Activated B cell treated with CpG ODN at 0.5 μM for 24 hours (primary cell): ENCODE data around the gene B4GALNT4. TPM values are rescaled to one million over a fixed set of nuclear protein-coding genes. Genes with fewer than 3 reads are reported as not detected.

ENCODE experiments used
- ATAC-seq: fragments of 200-7000 bp; cut with Tn5 transposase; one replicate; pipeline ENCODE4 v1.10.0; 2021; ENCODE audit warnings: low read depth, mild to moderate bottlenecking, moderate library complexity
- CTCF ChIA-PET: fragments of 350-600 bp; sonication (Branson Sonifier 250); formaldehyde crosslinking; loops from one replicate; lab custom pipeline; 2021; ENCODE audit warnings: antibody characterized with exemption; lab: Charles Lee
- POLR2A ChIA-PET: fragments of 350-600 bp; sonication (Branson Sonifier 250); formaldehyde crosslinking; loops from one replicate; lab custom pipeline; 2021; ENCODE audit warnings: antibody characterized with exemption; lab: Charles Lee
- DNase-seq: peaks from one replicate; pipeline ENCODE4 v3.0.0; 2022
- H3K27ac Mint-ChIP-seq: one replicate; pipeline ENCODE4 v1.8.0; 2020; ENCODE audit warnings: mixed read lengths
- H3K27me3 Mint-ChIP-seq: one replicate; pipeline ENCODE4 v1.8.0; 2021; ENCODE audit warnings: mixed read lengths
- H3K36me3 Mint-ChIP-seq: one replicate; pipeline ENCODE4 v1.8.0; 2021; ENCODE audit warnings: low read depth, mixed read lengths
- H3K4me1 Mint-ChIP-seq: one replicate; pipeline ENCODE4 v1.8.0; 2021; ENCODE audit warnings: mixed read lengths
- H3K4me3 Mint-ChIP-seq: one replicate; pipeline ENCODE4 v1.8.0; 2020; ENCODE audit warnings: mild to moderate bottlenecking, mixed read lengths
- H3K9me3 Mint-ChIP-seq: one replicate; pipeline ENCODE4 v1.8.0; 2020; ENCODE audit warnings: mixed read lengths
- intact Hi-C: fragments of 100-400 bp; cut with micrococcal nuclease; formaldehyde crosslinking; loops from one replicate; pipeline ENCODE4 v1.15.1; 2024
- total RNA-seq: library from RNA; stranded (reverse); gene quantifications from 2 replicates; pipeline ENCODE4 v1.2.3, GENCODE V29; 2022
- TF ChIP-seq, protein P1 (sequence below): fragments of 200-600 bp; IDR thresholded peaks from one replicate; pipeline ENCODE4 v1.8.0; 2022; ENCODE audit warnings: antibody characterized with exemption, mild to moderate bottlenecking

Gene B4GALNT4
- total RNA-seq, 1 donor from 2014 or later: not detected

DNA sequence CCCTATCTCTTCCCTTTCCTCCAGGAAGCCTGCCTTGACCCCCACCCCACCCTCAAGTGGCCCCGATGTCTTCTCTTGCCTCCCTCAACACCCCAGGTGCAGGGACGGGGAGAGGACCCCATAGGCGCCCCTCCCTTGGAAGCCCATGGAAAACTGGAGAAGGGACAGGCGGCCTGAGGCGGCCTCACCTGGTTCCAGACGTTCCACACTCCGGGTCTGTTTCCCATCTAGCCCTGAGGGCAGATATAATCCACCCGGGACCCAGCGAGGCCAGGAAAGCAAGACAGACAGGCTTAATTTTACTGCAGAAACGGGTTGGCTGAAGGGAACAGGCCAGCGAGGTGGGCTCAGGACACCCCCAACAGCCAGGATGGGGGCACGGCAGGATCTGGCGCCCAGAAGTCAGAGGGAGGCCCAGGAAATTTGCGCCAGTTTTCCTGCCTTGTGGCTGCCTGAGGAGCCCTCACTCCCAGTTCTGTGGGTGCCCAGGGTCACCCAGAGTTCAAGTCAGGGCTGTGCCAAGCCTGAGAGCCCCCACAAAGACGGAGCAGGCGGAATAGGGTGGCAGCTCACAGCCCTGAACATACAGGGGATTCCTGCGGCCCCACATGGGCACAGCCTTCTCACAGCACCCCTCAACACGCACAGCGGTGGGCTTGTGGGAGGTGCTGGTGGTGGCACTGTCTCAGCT, 48.5 kb downstream of the B4GALNT4 start:
- ChIA-PET POLR2A (interaction anchor here (1.9 to 3.2 kb wide), 2 partner anchors 11 to 31 kb away, joined by 17 to 41 read pairs; partner anchors contain the start of gene PTDSS2), CTCF (no interaction called here)
- Mint-ChIP-seq H3K4me3 (peak overlapping the region; percentile 75), H3K27ac (peak overlapping the region; percentile 18), H3K4me1 (peaks cover 32% of the 10 kb centered on the region), H3K9me3 (no peaks in the 10 kb centered on the region), H3K27me3 (no peaks in the 10 kb centered on the region), H3K36me3 (no peaks in the 10 kb centered on the region)
- intact Hi-C loops: no loop called here
- TF ChIP-seq, protein P1, sequence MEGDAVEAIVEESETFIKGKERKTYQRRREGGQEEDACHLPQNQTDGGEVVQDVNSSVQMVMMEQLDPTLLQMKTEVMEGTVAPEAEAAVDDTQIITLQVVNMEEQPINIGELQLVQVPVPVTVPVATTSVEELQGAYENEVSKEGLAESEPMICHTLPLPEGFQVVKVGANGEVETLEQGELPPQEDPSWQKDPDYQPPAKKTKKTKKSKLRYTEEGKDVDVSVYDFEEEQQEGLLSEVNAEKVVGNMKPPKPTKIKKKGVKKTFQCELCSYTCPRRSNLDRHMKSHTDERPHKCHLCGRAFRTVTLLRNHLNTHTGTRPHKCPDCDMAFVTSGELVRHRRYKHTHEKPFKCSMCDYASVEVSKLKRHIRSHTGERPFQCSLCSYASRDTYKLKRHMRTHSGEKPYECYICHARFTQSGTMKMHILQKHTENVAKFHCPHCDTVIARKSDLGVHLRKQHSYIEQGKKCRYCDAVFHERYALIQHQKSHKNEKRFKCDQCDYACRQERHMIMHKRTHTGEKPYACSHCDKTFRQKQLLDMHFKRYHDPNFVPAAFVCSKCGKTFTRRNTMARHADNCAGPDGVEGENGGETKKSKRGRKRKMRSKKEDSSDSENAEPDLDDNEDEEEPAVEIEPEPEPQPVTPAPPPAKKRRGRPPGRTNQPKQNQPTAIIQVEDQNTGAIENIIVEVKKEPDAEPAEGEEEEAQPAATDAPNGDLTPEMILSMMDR: no peak
- DNase-seq (peak; percentile 14), ATAC-seq (no peak)

DNA sequence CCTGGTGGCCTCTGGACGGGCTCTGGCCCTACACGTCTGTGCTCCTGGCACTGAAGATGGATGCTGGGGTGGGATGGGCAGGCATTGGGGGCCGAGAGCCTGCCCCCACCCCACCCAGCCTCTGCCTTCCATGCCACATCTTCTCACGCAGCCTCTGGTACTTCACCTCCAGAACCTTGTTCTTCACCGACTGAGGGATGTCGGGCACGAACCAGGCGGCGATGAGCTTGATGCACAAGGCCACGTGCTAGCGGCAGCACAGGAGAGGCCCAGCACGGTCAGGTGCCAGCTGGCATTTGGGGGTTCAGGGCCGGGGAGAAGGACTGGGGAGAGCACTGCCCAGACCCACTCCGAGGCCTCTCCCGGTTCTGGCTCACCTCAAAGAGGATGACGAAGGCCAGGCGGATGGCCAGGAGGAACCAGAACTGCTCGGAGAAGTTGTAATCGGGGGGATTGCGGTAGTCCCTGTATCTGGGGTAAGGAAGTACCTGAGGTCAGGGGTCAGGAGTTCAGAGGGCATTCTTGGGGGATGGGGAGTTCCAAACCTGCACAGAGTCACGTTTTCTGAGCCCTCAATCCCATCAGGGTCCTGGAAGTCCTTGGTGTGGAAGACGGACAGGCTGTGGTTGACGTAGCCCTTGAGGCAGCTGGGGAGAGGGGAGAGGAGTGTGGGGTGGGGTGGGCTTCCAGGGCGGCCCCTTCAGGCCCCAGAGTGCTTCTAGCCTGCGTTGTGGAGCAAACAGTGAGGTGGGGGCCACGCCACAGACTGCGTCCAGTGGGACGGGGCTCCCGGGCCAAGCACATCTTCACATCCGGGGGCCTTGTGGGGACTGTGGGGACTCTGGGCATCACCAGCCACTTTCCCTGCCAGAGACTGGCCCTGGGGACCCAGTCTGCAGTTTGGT, 49.3 kb downstream of the B4GALNT4 start:
- intact Hi-C loops: no loop called here
- CTCF ChIA-PET: no interaction called here
- no peaks in the 10 kb centered on the region for H3K27me3 Mint-ChIP-seq
- H3K36me3 Mint-ChIP-seq: no peaks in the 10 kb centered on the region
- TF ChIP-seq, protein P1: no peak
- DNase-seq: peak; percentile 12
- POLR2A ChIA-PET: no interaction called here
- no peaks in the 10 kb centered on the region for H3K9me3 Mint-ChIP-seq
- no peak for ATAC-seq
- peaks cover 26% of the 10 kb centered on the region for H3K4me1 Mint-ChIP-seq
- H3K27ac Mint-ChIP-seq: no peak overlapping the region
- peak overlapping the region; percentile 44 for H3K4me3 Mint-ChIP-seq

DNA sequence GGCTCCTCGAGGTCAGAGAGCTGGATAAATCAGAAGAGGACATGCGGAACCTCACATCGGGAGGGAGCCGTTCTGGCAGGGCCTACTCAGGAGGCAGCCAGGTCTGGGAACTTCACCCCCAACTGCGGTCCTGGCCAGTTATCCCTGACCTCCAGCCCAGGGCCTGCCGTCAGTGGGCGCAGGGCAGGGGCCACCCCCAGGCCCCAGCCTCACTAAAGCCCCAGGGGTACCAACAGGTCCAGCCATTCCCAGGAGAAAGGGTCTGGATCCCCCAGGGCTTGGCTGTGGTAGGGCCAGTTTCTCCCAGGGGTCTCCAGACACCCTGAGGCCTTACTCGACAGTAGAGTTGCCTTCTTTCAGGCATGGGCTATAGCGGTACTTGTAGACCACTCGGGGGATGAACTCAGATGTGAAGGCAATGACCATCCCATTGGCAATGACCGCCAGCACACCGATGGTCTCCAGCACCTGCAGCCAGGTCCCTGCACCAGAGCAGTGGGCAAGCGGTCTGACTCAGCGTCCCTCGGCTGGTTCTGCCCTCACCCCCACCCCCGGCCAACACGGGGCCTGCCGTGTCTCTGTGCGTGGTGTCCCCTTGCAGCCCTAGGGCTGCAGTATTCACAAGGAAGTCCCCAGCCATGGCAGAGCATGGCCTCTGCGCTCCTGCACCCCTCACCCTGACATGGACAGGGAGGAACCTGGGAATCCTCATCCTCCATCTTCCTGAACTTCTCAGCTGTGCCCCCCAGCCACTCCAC, 50.1 kb downstream of the B4GALNT4 start:
- CTCF ChIA-PET: no interaction called here
- ATAC-seq (no peak), DNase-seq (peak; percentile 14)
- Mint-ChIP-seq H3K9me3 (no peaks in the 10 kb centered on the region), H3K4me1 (peaks cover 23% of the 10 kb centered on the region), H3K36me3 (peaks cover 2% of the 10 kb centered on the region), H3K27me3 (no peaks in the 10 kb centered on the region), H3K4me3 (no peak overlapping the region), H3K27ac (no peak overlapping the region)
- POLR2A ChIA-PET: no interaction called here
- intact Hi-C loops: no loop called here
- TF ChIP-seq, protein P1: no peak

DNA sequence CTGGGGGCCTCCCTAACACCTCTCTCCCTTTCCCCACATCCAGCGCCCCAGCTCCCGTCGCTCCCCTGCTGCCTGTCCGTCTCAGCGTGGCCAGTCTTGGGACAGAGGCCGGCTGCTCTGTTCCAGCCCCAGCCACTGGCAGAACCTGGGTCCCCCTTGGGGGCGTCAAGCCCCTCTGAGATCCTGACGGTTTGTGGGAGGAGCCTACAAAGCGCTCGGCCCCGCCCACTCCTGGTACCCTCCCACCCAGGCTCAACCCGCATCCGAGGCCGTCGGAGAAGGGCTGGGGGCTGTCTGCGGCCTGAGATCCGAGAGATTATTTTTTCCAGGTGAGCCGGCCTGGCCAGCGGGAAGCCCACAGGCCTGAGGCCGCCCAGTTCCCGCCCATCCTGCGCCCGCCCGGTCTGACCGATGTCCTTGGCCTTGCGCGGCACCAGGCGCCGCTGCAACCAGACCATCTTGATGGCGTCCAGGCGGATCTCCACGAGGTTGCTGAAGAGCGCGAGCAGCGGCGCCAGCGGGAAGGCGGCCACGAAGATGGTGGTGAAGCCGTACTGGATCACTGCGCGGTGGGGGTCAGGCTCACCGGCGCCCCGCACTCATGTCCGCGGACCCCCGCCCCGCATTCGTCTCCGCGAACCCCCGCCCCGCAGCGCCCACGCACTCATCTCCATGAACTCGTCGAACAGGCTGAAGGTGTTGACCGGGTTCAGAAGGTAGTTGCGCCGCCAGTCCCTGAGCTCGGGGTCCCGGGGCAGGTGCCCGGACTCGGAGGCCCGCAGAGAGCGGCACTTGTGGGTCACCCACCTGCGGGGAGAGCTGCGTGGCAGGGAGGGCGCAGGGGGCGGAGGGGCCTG, 51.0 kb downstream of the B4GALNT4 start:
- ATAC-seq (no peak), DNase-seq (peak; percentile 14)
- H3K4me3 Mint-ChIP-seq: no peak overlapping the region
- intact Hi-C loops: no loop called here
- H3K4me1 Mint-ChIP-seq: peaks cover 14% of the 10 kb centered on the region
- POLR2A ChIA-PET: no interaction called here
- peaks cover 2% of the 10 kb centered on the region for H3K9me3 Mint-ChIP-seq
- TF ChIP-seq, protein P1: no peak
- CTCF ChIA-PET: no interaction called here
- H3K27me3 Mint-ChIP-seq: no peaks in the 10 kb centered on the region
- H3K27ac Mint-ChIP-seq: no peak overlapping the region
- H3K36me3 Mint-ChIP-seq: peaks cover 8% of the 10 kb centered on the region
